ENCODE measurements around the gene DHRSX.
"Not testable (repeated sequence)": the region's sequence is repeated elsewhere in the genome, so short reads cannot be mapped to it uniquely, and the experiment has no call there.

The DHRSX gene

GRCh38 chrX:2211667-2212066 lies 289.1 kb downstream of the DHRSX start:
- DNase-seq (ENCODE audit: low read depth) = not testable (repeated sequence)

- no peak for DNase-seq (ENCODE audit: low read depth)
Measured at GRCh38 chrX:2193273-2193592, 307.5 kb downstream of the DHRSX start.

GRCh38 chrX:2192584-2193272 lies 308.0 kb downstream of the DHRSX start:
- no peak for DNase-seq (ENCODE audit: low read depth)

GRCh38 chrX:2188840-2189239 lies 311.9 kb downstream of the DHRSX start:
- no peak for DNase-seq (ENCODE audit: low read depth)

- no peak for DNase-seq (ENCODE audit: low read depth)
Measured at GRCh38 chrX:2188330-2188792, 312.4 kb downstream of the DHRSX start.

GRCh38 chrX:2187352-2188115 lies 313.2 kb downstream of the DHRSX start:
- DNase-seq (ENCODE audit: low read depth) = no peak

- no peak for DNase-seq (ENCODE audit: low read depth)
Measured at GRCh38 chrX:2185341-2186082, 315.3 kb downstream of the DHRSX start.

- no peak for DNase-seq (ENCODE audit: low read depth)
Measured at GRCh38 chrX:2184089-2184488, 316.7 kb downstream of the DHRSX start.

GRCh38 chrX:2183193-2183725 lies 317.5 kb downstream of the DHRSX start:
- no peak for DNase-seq (ENCODE audit: low read depth)

- DNase-seq (ENCODE audit: low read depth) = no peak
Measured at GRCh38 chrX:2177541-2177940, 323.2 kb downstream of the DHRSX start.

- DNase-seq (ENCODE audit: low read depth) = no peak
Measured at GRCh38 chrX:2176733-2177132, 324.0 kb downstream of the DHRSX start.

- no peak for DNase-seq (ENCODE audit: low read depth)
Measured at GRCh38 chrX:2176274-2176673, 324.5 kb downstream of the DHRSX start.

- no peak for DNase-seq (ENCODE audit: low read depth)
Measured at GRCh38 chrX:2172359-2172758, 328.4 kb downstream of the DHRSX start.
